K562 (cell line): ENCODE data around the gene GART. TPM values are rescaled to one million over a fixed set of nuclear protein-coding genes. Genes with fewer than 3 reads are reported as not detected.

Source experiments
- CREB3L1 ChIP-seq: fragments of 450-650 bp; IDR thresholded peaks from 2 replicates; pipeline ENCODE4 v1.6.1; 2014; ENCODE audit warnings: low read depth, mild to moderate bottlenecking, moderate library complexity, borderline replicate concordance
- HNRNPK ChIP-seq: fragments of 200-400 bp; formaldehyde crosslinking; IDR thresholded peaks from one replicate; pipeline ENCODE4 v1.6.1; 2018; ENCODE audit warnings: mild to moderate bottlenecking, low read depth, low read length; ENCODE audit not compliant: poor library complexity, severe bottlenecking
- IRF2 ChIP-seq: sonication (generic); formaldehyde crosslinking; IDR thresholded peaks from 2 replicates; pipeline ENCODE4 v1.8.1; 2022; ENCODE audit warnings: mild to moderate bottlenecking, missing genetic modification reagents
- KAT8 ChIP-seq: fragments of 450-650 bp; IDR thresholded peaks from 2 replicates; pipeline ENCODE4 v1.6.1; 2016; ENCODE audit warnings: low read depth, mild to moderate bottlenecking
- ZNF318 ChIP-seq, 2 experiments: fragments of 450-650 bp; IDR thresholded peaks; 2 replicates each; pipeline ENCODE4 v1.6.1; 2016; ENCODE audit warnings: mild to moderate bottlenecking in 2 of 2, borderline replicate concordance in 1 of 2, low read depth in 1 of 2, moderate library complexity in 1 of 2
- polyA plus RNA-seq, 8 experiments: library from polyadenylated mRNA; depleted of rRNA in 4 of 8; stranded (reverse) in 5 of 8; unstranded in 3 of 8; fragments of >200 nt; fragmentation: Nextera tagmentation in 2 of 8; fragmentation: Illumina TruSeq in 1 of 8; extraction: Ambion mirVana in 2 of 8; extraction: Trizol in 1 of 8; gene quantifications; 2 replicates each; pipeline versions ENCODE4 v1.2.1 to v1.2.3, GENCODE V29; 2011 to 2014; ENCODE audit warnings: inconsistent platforms in 1 of 8, missing spikeins in 1 of 8
- total RNA-seq, 7 experiments: library from RNA; depleted of rRNA in 6 of 7; stranded (reverse); fragments of >200 nt in 6 of 7; fragmentation: Illumina TruSeq in 2 of 7; extraction: Trizol in 2 of 7; gene quantifications; 2 replicates each; pipeline versions ENCODE4 v1.2.1 to v1.2.3, GENCODE V29; 2011 to 2021; ENCODE audit warnings: low replicate concordance in 1 of 7
- TF ChIP-seq, protein P1 (sequence below): fragments of 450-650 bp; IDR thresholded peaks from 2 replicates; pipeline ENCODE4 v1.6.1; 2016; ENCODE audit warnings: low read depth

GART gene
- total and polyA plus RNA-seq, 9 of the 15 experiments (the other 6 are each of a cell fraction or from before 2014, with no cell fraction given) = 141 to 429 (median 349) TPM

DNA sequence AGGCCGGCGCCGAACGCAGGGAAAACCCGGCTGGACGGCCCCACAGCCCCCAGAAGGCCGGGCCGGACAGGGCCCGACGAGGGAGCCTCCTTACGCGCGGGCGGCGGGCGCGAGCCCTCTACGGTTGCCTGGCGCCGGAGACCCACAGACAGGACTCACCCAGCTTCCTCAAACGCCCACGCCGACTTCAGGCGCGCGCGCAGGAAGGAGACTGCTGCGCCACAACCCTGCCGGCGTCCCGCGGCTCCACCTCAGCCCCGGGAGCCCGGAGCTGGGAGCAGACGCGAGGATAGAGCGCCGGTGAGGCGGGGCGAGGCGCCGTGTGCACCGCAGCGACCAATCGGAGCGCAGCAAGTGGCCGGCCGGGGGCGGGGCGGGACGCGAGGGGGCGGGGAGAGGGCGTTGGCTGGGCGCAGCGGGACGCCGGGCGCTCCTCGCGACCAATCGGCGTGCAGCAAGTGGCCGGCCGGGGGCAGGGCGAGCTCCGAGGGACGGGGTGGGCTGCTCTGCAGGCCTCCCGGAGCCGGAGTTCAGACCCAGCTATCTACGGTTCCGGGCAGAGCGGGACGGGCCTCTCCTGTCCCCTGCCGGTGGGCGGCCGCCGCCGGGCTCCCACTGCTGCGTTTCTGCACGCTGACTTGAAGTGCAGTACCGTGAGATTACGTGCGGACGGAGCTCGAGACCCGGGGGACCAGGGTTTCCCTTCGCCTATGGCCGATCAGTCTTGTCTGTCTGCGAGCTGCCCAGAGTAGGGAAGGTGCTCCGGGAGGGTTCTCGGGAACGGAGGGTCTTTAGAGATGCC lies 62.0 kb downstream of the GART start, which contains the start of gene TMEM50B (continued):
- TF ChIP-seq, protein P1, sequence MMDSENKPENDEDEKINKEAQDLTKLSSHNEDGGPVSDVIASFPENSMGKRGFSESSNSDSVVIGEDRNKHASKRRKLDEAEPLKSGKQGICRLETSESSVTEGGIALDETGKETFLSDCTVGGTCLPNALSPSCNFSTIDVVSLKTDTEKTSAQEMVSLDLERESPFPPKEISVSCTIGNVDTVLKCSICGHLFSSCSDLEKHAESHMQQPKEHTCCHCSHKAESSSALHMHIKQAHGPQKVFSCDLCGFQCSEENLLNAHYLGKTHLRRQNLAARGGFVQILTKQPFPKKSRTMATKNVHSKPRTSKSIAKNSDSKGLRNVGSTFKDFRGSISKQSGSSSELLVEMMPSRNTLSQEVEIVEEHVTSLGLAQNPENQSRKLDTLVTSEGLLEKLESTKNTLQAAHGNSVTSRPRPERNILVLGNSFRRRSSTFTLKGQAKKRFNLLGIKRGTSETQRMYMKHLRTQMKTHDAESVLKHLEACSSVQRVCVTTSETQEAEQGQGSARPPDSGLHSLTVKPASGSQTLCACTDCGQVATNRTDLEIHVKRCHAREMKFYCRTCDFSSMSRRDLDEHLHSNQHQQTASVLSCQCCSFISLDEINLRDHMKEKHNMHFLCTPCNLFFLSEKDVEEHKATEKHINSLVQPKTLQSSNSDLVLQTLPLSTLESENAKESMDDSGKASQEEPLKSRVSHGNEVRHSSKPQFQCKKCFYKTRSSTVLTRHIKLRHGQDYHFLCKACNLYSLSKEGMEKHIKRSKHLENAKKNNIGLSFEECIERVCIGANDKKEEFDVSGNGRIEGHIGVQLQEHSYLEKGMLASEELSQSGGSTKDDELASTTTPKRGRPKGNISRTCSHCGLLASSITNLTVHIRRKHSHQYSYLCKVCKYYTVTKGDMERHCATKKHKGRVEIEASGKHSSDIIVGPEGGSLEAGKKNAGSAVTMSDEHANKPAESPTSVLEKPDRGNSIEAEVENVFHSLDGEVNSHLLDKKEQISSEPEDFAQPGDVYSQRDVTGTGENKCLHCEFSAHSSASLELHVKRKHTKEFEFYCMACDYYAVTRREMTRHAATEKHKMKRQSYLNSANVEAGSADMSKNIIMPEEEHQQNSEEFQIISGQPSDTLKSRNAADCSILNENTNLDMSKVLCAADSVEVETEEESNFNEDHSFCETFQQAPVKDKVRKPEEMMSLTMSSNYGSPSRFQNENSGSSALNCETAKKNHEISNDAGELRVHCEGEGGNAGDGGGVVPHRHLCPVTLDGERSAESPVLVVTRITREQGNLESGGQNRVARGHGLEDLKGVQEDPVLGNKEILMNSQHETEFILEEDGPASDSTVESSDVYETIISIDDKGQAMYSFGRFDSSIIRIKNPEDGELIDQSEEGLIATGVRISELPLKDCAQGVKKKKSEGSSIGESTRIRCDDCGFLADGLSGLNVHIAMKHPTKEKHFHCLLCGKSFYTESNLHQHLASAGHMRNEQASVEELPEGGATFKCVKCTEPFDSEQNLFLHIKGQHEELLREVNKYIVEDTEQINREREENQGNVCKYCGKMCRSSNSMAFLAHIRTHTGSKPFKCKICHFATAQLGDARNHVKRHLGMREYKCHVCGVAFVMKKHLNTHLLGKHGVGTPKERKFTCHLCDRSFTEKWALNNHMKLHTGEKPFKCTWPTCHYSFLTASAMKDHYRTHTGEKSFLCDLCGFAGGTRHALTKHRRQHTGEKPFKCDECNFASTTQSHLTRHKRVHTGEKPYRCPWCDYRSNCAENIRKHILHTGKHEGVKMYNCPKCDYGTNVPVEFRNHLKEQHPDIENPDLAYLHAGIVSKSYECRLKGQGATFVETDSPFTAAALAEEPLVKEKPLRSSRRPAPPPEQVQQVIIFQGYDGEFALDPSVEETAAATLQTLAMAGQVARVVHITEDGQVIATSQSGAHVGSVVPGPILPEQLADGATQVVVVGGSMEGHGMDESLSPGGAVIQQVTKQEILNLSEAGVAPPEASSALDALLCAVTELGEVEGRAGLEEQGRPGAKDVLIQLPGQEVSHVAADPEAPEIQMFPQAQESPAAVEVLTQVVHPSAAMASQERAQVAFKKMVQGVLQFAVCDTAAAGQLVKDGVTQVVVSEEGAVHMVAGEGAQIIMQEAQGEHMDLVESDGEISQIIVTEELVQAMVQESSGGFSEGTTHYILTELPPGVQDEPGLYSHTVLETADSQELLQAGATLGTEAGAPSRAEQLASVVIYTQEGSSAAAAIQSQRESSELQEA = no peak
- TF ChIP-seq IRF2 (CRISPR knock-in tag) (no peak), ZNF318 (IDR thresholded peaks at IDR 0.05; ENCODE audit: borderline replicate concordance in 1 of 2, low read depth in 1 of 2) (no peak), KAT8 (no peak), CREB3L1 (0 out of 2 replicates have a peak, but pooled peaks have one; percentile 35), HNRNPK (no peak)
